Keratinocyte (primary cell): ENCODE measurements around the gene OR1A1. TPM values are rescaled to one million over a fixed set of nuclear protein-coding genes. Genes with fewer than 3 reads are reported as not detected.
"Not testable (repeated sequence)": the region's sequence is repeated elsewhere in the genome, so short reads cannot be mapped to it uniquely, and the experiment has no call there.

Experiments used
- DNase-seq: peaks from one replicate; pipeline ENCODE4 v3.0.0-alpha.2; 2011; ENCODE audit warnings: low read depth, missing footprints, low spot score
- FAIRE-seq: peaks from 2 replicates; lab custom pipeline; 2011; peaks lifted over from hg19 to GRCh38; lab: Jason Lieb, UNC
- H2AFZ ChIP-seq: 2 replicates; pipeline ENCODE4 v1.6.0; 2012; ENCODE audit warnings: low read length, control low read depth, inconsistent platforms; ENCODE audit not compliant: control insufficient read depth
- H3K27ac ChIP-seq: 2 replicates; pipeline ENCODE4 v1.5.1; 2011; ENCODE audit warnings: low read length; ENCODE audit not compliant: control insufficient read depth, insufficient read depth
- H3K27me3 ChIP-seq: 3 replicates; pipeline ENCODE4 v1.6.0; 2011; ENCODE audit warnings: low read length; ENCODE audit not compliant: control insufficient read depth, insufficient read depth; ENCODE audit errors: extremely low read depth
- H3K36me3 ChIP-seq, 2 experiments: 2 replicates in 1 of 2; 3 replicates in 1 of 2; pipeline ENCODE4 v1.5.1; 2011; ENCODE audit warnings: low read length in 2 of 2, mild to moderate bottlenecking in 1 of 2; ENCODE audit not compliant: control insufficient read depth in 2 of 2, insufficient read depth in 2 of 2; ENCODE audit errors: extremely low read depth in 1 of 2
- H3K4me1 ChIP-seq: 3 replicates; pipeline ENCODE4 v1.5.1; 2011; ENCODE audit warnings: low read length; ENCODE audit not compliant: control insufficient read depth, insufficient read depth; ENCODE audit errors: extremely low read depth
- H3K4me2 ChIP-seq: 3 replicates; pipeline ENCODE4 v1.6.0; 2011; ENCODE audit warnings: low read depth, low read length; ENCODE audit not compliant: control insufficient read depth, insufficient read depth; ENCODE audit errors: extremely low read depth
- H3K4me3 ChIP-seq, 3 experiments: fragments of 200-600 bp in 1 of 3; sonication (generic) in 1 of 3; 2 replicates in 2 of 3; 3 replicates in 1 of 3; pipeline ENCODE4 v1.5.1; 2011 to 2016; ENCODE audit warnings: low read length in 3 of 3, mild to moderate bottlenecking in 3 of 3, control low read depth in 2 of 3, inconsistent platforms in 1 of 3, low read depth in 1 of 3, mixed read lengths in 1 of 3, mixed run types in 1 of 3, moderate library complexity in 1 of 3; ENCODE audit not compliant: control insufficient read depth in 2 of 3, insufficient read depth in 2 of 3; ENCODE audit errors: extremely low read depth in 1 of 3
- H3K79me2 ChIP-seq: 2 replicates; pipeline ENCODE4 v1.6.0; 2012; ENCODE audit warnings: low read length; ENCODE audit not compliant: control insufficient read depth, insufficient read depth
- H3K9ac ChIP-seq: 3 replicates; pipeline ENCODE4 v1.6.0; 2011; ENCODE audit warnings: low read length; ENCODE audit not compliant: control insufficient read depth, insufficient read depth; ENCODE audit errors: extremely low read depth
- H3K9me1 ChIP-seq: 3 replicates; pipeline ENCODE4 v1.6.0; 2011; ENCODE audit warnings: low read length; ENCODE audit not compliant: control insufficient read depth, insufficient read depth; ENCODE audit errors: extremely low read depth
- H3K9me3 ChIP-seq: 2 replicates; pipeline ENCODE4 v1.5.1; 2012; ENCODE audit warnings: low read depth, low read length; ENCODE audit not compliant: control insufficient read depth
- H4K20me1 ChIP-seq: 3 replicates; pipeline ENCODE4 v1.6.0; 2011; ENCODE audit warnings: low read length; ENCODE audit not compliant: control insufficient read depth, insufficient read depth; ENCODE audit errors: extremely low read depth
- CTCF ChIP-seq, 3 experiments: IDR thresholded peaks in 1 of 3; conservative IDR thresholded peaks in 1 of 3; optimal IDR thresholded peaks in 1 of 3; 2 replicates in 2 of 3; 3 replicates in 1 of 3; pipeline versions ENCODE3 to v1.5.1; 2011; ENCODE audit warnings: low read length in 3 of 3, mild to moderate bottlenecking in 3 of 3, moderate library complexity in 2 of 3, control low read depth in 1 of 3, inconsistent platforms in 1 of 3; ENCODE audit not compliant: insufficient read depth in 2 of 3; ENCODE audit errors: extremely low read depth in 1 of 3
- EZH2 ChIP-seq: IDR thresholded peaks from one replicate; pipeline ENCODE4 v1.6.1; 2012; ENCODE audit warnings: inconsistent platforms, mild to moderate bottlenecking, low read length, moderate library complexity
- dilution Hi-C: fragments of 300-500 bp; cut with MboI; formaldehyde crosslinking; loops from one replicate; pipeline ENCODE4 v1.7.0; 2020; ENCODE audit warnings: low sequenced_read_pairs; ENCODE audit not compliant: extremely low pct_ligation_motif_present
- polyA plus RNA-seq, 5 experiments: library from polyadenylated mRNA; depleted of rRNA in 3 of 5; stranded (reverse) in 3 of 5; stranded (forward) in 1 of 5; unstranded in 1 of 5; fragments of >200 nt; gene quantifications; 1 replicate in 1 of 5; 2 replicates in 3 of 5; 3 replicates in 1 of 5; pipeline versions ENCODE4 v1.2.1 to v1.2.3, GENCODE V29; 2011 to 2012; ENCODE audit warnings: missing spikeins in 2 of 5, low read depth in 1 of 5, low replicate concordance in 1 of 5

Gene OR1A1
- polyA plus RNA-seq, 1 donor (not counting 4 experiments of a cell fraction or from before 2014, with no cell fraction given): not detected

- no peaks in the 10 kb centered on the region for H3K36me3 ChIP-seq
- H4K20me1 ChIP-seq: no peaks in the 10 kb centered on the region
- no peak for FAIRE-seq
- no peaks in the 10 kb centered on the region for H3K4me1 ChIP-seq
- no peaks in the 10 kb centered on the region for H3K9me3 ChIP-seq
- no peaks in the 10 kb centered on the region for H3K27me3 ChIP-seq
- no peak overlapping the region for H3K4me2 ChIP-seq
- dilution Hi-C loops: no loop called here
- H3K9ac ChIP-seq: no peak overlapping the region
- H2AFZ ChIP-seq: no peak overlapping the region
- H3K27ac ChIP-seq: no peak overlapping the region
- no peak for TF ChIP-seq EZH2
- no peak for TF ChIP-seq CTCF (optimal IDR thresholded peaks at IDR 0.05 in 1 of 3, IDR thresholded peaks at IDR 0.05 in 1 of 3, conservative IDR thresholded peaks at IDR 0.05 in 1 of 3; ENCODE audit: extremely low read depth in 1 of 3, insufficient read depth in 2 of 3, low read length in 3 of 3)
- H3K4me3 ChIP-seq: no peak overlapping the region
- H3K79me2 ChIP-seq: no peaks in the 10 kb centered on the region
- no peak for DNase-seq
- no peaks in the 10 kb centered on the region for H3K9me1 ChIP-seq
These were observed 15.0 kb downstream of the OR1A1 start for GRCh38 chr17:3222505-3222904.

- H3K9me3 ChIP-seq, dilution Hi-C loops, H3K27ac ChIP-seq, H3K36me3 ChIP-seq, H3K27me3 ChIP-seq, H3K9me1 ChIP-seq, H3K79me2 ChIP-seq, DNase-seq, H4K20me1 ChIP-seq, H3K4me1 ChIP-seq, H3K4me3 ChIP-seq, FAIRE-seq, H3K4me2 ChIP-seq, H3K9ac ChIP-seq, H2AFZ ChIP-seq: not testable (repeated sequence)
These were observed 17.4 kb downstream of the OR1A1 start for GRCh38 chr17:3224721-3225352.

GRCh38 chr17:3232300-3232699 lies 24.8 kb downstream of the OR1A1 start:
- H3K9ac ChIP-seq, H3K79me2 ChIP-seq, dilution Hi-C loops, H3K9me1 ChIP-seq, H3K27me3 ChIP-seq, H3K9me3 ChIP-seq, DNase-seq, H4K20me1 ChIP-seq, H3K4me1 ChIP-seq, H3K27ac ChIP-seq, FAIRE-seq, H3K4me3 ChIP-seq, H3K36me3 ChIP-seq, H2AFZ ChIP-seq, H3K4me2 ChIP-seq: not testable (repeated sequence)

- dilution Hi-C loops: not testable (repeated sequence)
These were observed 31.2 kb downstream of the OR1A1 start for GRCh38 chr17:3238685-3239084.

More at GRCh38 chr17:3238685-3239084, 31.2 kb downstream of the OR1A1 start:
- not testable (repeated sequence) for H3K4me1 ChIP-seq, H4K20me1 ChIP-seq, H3K9ac ChIP-seq, H3K27ac ChIP-seq, H3K27me3 ChIP-seq, FAIRE-seq, DNase-seq, H3K4me3 ChIP-seq, H3K9me1 ChIP-seq, H2AFZ ChIP-seq, H3K79me2 ChIP-seq, H3K4me2 ChIP-seq, H3K9me3 ChIP-seq, H3K36me3 ChIP-seq
